Stomach (tissue), 9 donors: Measurements from ENCODE around the gene SLC51B. TPM values are rescaled to one million over a fixed set of nuclear protein-coding genes. Genes with fewer than 3 reads are reported as not detected.
A peak's percentile ranks its signal among the peaks of the same experiment; 100 is the strongest.

Experiments used
- DNase-seq, 2 donors: peaks; one replicate each; pipeline versions ENCODE4 v3.0.0 to v3.0.0-alpha.2; 2013 to 2019
- H3K27ac ChIP-seq, 5 donors: fragments of 200-600 bp in 4 of 5; sonication (generic) in 4 of 5; one replicate each; pipeline ENCODE4 v1.5.1; 2013 to 2019; ENCODE audit warnings: mild to moderate bottlenecking in 1 of 5, moderate library complexity in 1 of 5
- H3K27me3 ChIP-seq, 3 donors: fragments of 200-600 bp; sonication (generic); one replicate each; pipeline ENCODE4 v1.5.1; 2017 to 2019; ENCODE audit warnings: mixed run types in 1 of 3
- H3K36me3 ChIP-seq, 4 donors: fragments of 200-600 bp; sonication (generic); 1 replicate in 3 of 4; 2 replicates in 1 of 4; pipeline ENCODE4 v1.5.1; 2016 to 2019
- H3K4me1 ChIP-seq, 4 donors: fragments of 200-600 bp; sonication (generic); one replicate each; pipeline ENCODE4 v1.5.1; 2016 to 2019
- H3K4me3 ChIP-seq, 4 donors: fragments of 200-600 bp; sonication (generic) in 3 of 4; one replicate each; pipeline ENCODE4 v1.5.1; 2016 to 2019; ENCODE audit warnings: mild to moderate bottlenecking in 1 of 4
- H3K9me3 ChIP-seq, 4 donors: fragments of 200-600 bp; sonication (generic); one replicate each; pipeline ENCODE4 v1.5.1; 2016 to 2019
- EP300 ChIP-seq: sonication (generic); formaldehyde crosslinking; IDR thresholded peaks from one replicate; pipeline ENCODE4 v1.6.1; 2017; ENCODE audit warnings: antibody characterized with exemption
- POLR2A ChIP-seq, 4 donors: fragments of 450-650 bp; IDR thresholded peaks; one replicate each; pipeline ENCODE4 v1.6.1; 2016; ENCODE audit warnings: antibody characterized with exemption in 4 of 4, control low read depth in 2 of 4, mild to moderate bottlenecking in 1 of 4, moderate library complexity in 1 of 4
- POLR2AphosphoS5 ChIP-seq, 3 donors: sonication (generic); formaldehyde crosslinking; IDR thresholded peaks; one replicate each; pipeline ENCODE4 v1.6.1; 2016; ENCODE audit warnings: antibody characterized with exemption in 3 of 3
- WGBS, 5 donors: extraction: QIAGEN DNeasy Blood & Tissue Kit in 3 of 5; methylation state at CpG; one replicate each; pipeline versions ENCODE4 v1.1.5 to v1.1.7; 2013 to 2018; 5-methylcytosine and 5-hydroxymethylcytosine counted together
- intact Hi-C: fragments of 100-400 bp; cut with DNase I; formaldehyde crosslinking; loops from one replicate; pipeline ENCODE4 v1.15.1; 2023; ENCODE audit warnings: low total_unique reads
- polyA plus RNA-seq, 3 donors: library from polyadenylated mRNA; stranded (reverse); fragments of 200-250 nt; gene quantifications; one replicate each; pipeline ENCODE4 v1.2.3, GENCODE V29; 2013
- total RNA-seq, 5 donors: library from RNA; depleted of rRNA; stranded (reverse); fragments of >200 nt; gene quantifications; one replicate each; pipeline versions ENCODE4 v1.1.0 to v1.2.3, GENCODE V29; 2014 to 2016
- TF ChIP-seq, protein P1 (sequence below), 7 experiments: fragments of 450-650 bp in 4 of 7; fragments of 200-600 bp in 3 of 7; sonication (generic) in 3 of 7; IDR thresholded peaks; one replicate each; pipeline ENCODE4 v1.5.1; 2016 to 2019; ENCODE audit warnings: antibody characterized with exemption in 7 of 7, control low read depth in 2 of 7, mild to moderate bottlenecking in 1 of 7
- donor health status: healthy with polysubstance abuse.
- donor health status: Bipolar disorder and iron deficiency.
- donor health status: healthy.

Gene SLC51B
- total and polyA plus RNA-seq, 8 donors, result 0.38 to 19.7 (median 0.62) TPM; not detected in 5

GRCh38 chr15:65076486-65077290 is 31.5 kb downstream of the SLC51B start, which contains the start of gene KBTBD13:
TSS of gene KBTBD13 (plus strand) at chr15:65076746. CDS start at chr15:65076816, 70 bp downstream.
- DNase-seq, result no peak
- WGBS, 5 donors, result 60 to 86% (median 81%) methylated on average over 45 to 73 of the region's 73 CpGs

DNA sequence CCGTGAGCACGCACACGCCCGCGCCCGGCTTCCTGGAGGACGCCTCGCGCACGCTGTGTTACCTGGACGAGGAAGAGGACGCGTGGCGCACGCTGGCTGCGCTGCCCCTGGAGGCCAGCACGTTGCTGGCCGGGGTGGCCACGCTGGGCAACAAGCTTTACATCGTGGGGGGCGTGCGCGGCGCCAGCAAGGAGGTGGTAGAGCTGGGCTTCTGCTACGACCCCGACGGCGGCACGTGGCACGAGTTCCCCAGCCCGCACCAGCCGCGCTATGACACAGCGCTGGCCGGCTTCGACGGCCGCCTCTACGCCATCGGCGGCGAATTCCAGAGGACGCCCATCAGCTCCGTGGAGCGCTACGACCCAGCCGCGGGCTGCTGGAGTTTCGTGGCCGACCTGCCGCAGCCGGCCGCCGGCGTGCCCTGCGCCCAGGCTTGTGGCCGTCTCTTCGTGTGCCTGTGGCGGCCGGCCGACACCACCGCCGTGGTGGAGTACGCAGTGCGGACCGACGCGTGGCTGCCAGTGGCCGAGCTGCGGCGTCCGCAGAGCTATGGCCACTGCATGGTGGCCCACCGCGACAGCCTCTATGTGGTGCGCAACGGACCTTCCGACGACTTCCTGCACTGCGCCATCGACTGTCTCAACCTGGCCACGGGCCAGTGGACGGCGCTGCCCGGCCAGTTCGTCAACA is 32.2 kb downstream of the SLC51B start:
- intact Hi-C loops, result no loop called here
- peak overlapping the region in 1 of 4 donors; percentile 26 for H3K4me3 ChIP-seq

More at GRCh38 chr15:65076486-65077290, 31.5 kb downstream of the SLC51B start, which contains the start of gene KBTBD13:
- TF ChIP-seq EP300 (no peak), POLR2A (IDR thresholded peaks at IDR 0.05) (no peak), POLR2AphosphoS5 (IDR thresholded peaks at IDR 0.05) (no peak)
- TF ChIP-seq, protein P1, sequence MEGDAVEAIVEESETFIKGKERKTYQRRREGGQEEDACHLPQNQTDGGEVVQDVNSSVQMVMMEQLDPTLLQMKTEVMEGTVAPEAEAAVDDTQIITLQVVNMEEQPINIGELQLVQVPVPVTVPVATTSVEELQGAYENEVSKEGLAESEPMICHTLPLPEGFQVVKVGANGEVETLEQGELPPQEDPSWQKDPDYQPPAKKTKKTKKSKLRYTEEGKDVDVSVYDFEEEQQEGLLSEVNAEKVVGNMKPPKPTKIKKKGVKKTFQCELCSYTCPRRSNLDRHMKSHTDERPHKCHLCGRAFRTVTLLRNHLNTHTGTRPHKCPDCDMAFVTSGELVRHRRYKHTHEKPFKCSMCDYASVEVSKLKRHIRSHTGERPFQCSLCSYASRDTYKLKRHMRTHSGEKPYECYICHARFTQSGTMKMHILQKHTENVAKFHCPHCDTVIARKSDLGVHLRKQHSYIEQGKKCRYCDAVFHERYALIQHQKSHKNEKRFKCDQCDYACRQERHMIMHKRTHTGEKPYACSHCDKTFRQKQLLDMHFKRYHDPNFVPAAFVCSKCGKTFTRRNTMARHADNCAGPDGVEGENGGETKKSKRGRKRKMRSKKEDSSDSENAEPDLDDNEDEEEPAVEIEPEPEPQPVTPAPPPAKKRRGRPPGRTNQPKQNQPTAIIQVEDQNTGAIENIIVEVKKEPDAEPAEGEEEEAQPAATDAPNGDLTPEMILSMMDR (IDR thresholded peaks at IDR 0.05), result no peak
- H3K36me3 ChIP-seq, result no peaks in the 10 kb centered on the region
- no peaks in the 10 kb centered on the region for H3K9me3 ChIP-seq
- peaks cover 0 to 32% (median 15%) of the 10 kb centered on the region in 3 donors for H3K27me3 ChIP-seq
- H3K4me1 ChIP-seq, result peaks cover 7 to 19% (median 16%) of the 10 kb centered on the region in 4 donors
- H3K4me3 ChIP-seq, result peak within 1 kb of the TSS in 1 of 4 donors; percentile 26
- intact Hi-C loops, result no loop called here
- no peak within 1 kb of the TSS for H3K27ac ChIP-seq

DNA sequence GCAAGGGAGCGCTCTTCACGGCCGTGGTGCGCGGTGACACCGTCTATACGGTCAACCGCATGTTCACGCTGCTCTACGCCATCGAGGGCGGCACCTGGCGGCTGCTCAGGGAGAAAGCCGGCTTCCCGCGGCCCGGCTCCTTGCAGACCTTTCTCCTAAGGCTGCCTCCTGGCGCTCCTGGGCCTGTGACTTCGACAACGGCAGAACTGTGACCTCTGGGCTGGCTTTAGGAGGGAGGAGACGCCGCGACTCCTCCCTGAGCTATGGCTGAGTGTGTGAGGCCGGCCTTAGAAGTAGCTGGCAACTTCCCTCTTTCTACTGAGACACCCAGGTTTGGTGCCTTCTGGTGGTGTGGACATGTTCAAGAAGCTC is 32.8 kb downstream of the SLC51B start:
- Histone ChIP-seq H3K27ac (no peak overlapping the region), H3K9me3 (no peaks in the 10 kb centered on the region), H3K36me3 (no peaks in the 10 kb centered on the region), H3K27me3 (peaks cover 0 to 41% (median 15%) of the 10 kb centered on the region in 3 donors), H3K4me1 (peaks cover 4 to 25% (median 17%) of the 10 kb centered on the region in 4 donors), H3K4me3 (peak overlapping the region in 1 of 4 donors; percentile 26)
- peak; percentile 79 to 91 for DNase-seq
- WGBS, 5 donors, result 4 to 18% (median 12%) methylated on average over 21 to 24 of the region's 24 CpGs
- no peak for TF ChIP-seq POLR2A (IDR thresholded peaks at IDR 0.05)
- TF ChIP-seq, protein P1 (IDR thresholded peaks at IDR 0.05), result peak in 5 of 7 experiments; percentile 44 to 63 (median 52)
- peak in 1 of 3 donors; percentile 56 for TF ChIP-seq POLR2AphosphoS5 (IDR thresholded peaks at IDR 0.05)
- intact Hi-C loops, result no loop called here

More for the DNA sequence above, 32.2 kb downstream of the SLC51B start:
- TF ChIP-seq POLR2AphosphoS5 (IDR thresholded peaks at IDR 0.05), result no peak
- H3K27ac ChIP-seq, result no peak overlapping the region
- peaks cover under 1 to 20% (median 12%) of the 10 kb centered on the region in 4 donors for H3K4me1 ChIP-seq
- H3K36me3 ChIP-seq, result no peaks in the 10 kb centered on the region
- H3K27me3 ChIP-seq, result peaks cover 0 to 40% (median 15%) of the 10 kb centered on the region in 3 donors
- no peak for DNase-seq
- no peaks in the 10 kb centered on the region for H3K9me3 ChIP-seq
- 53 to 73% (median 63%) methylated on average over 19 to 85 of the region's 85 CpGs for WGBS, 5 donors

- no peak for DNase-seq
- intact Hi-C loops, result no loop called here
- WGBS, 5 donors, result 85 to 94% (median 87%) methylated on average over 4 to 5 of the region's 5 CpGs
- no peak for TF ChIP-seq POLR2AphosphoS5 (IDR thresholded peaks at IDR 0.05)
- TF ChIP-seq EP300, result no peak
- TF ChIP-seq POLR2A (IDR thresholded peaks at IDR 0.05), result no peak
- TF ChIP-seq, protein P1 (IDR thresholded peaks at IDR 0.05), result no peak
- no peaks in the 10 kb centered on the region for H3K9me3 ChIP-seq
- peaks cover 4 to 35% (median 26%) of the 10 kb centered on the region in 4 donors for H3K4me1 ChIP-seq
- no peak overlapping the region for H3K4me3 ChIP-seq
- H3K27me3 ChIP-seq, result peaks cover 0 to 54% (median 15%) of the 10 kb centered on the region in 3 donors
- no peaks in the 10 kb centered on the region for H3K36me3 ChIP-seq
- H3K27ac ChIP-seq, result no peak overlapping the region
Measured at GRCh38 chr15:65079580-65079979, 34.4 kb downstream of the SLC51B start.
